Stimulated activated CD4-positive, alpha-beta T cell treated with anti-CD3 and anti-CD28 coated beads, Interleukin-4, amount 100 ng/mL, for 4 hours (primary cell): ENCODE results near the gene PCGF1.

ENCODE experiments used
- DNase-seq, 2 experiments: peaks; one replicate each; pipeline ENCODE4 v3.0.0-alpha.2; 2020

PCGF1 gene

DNA sequence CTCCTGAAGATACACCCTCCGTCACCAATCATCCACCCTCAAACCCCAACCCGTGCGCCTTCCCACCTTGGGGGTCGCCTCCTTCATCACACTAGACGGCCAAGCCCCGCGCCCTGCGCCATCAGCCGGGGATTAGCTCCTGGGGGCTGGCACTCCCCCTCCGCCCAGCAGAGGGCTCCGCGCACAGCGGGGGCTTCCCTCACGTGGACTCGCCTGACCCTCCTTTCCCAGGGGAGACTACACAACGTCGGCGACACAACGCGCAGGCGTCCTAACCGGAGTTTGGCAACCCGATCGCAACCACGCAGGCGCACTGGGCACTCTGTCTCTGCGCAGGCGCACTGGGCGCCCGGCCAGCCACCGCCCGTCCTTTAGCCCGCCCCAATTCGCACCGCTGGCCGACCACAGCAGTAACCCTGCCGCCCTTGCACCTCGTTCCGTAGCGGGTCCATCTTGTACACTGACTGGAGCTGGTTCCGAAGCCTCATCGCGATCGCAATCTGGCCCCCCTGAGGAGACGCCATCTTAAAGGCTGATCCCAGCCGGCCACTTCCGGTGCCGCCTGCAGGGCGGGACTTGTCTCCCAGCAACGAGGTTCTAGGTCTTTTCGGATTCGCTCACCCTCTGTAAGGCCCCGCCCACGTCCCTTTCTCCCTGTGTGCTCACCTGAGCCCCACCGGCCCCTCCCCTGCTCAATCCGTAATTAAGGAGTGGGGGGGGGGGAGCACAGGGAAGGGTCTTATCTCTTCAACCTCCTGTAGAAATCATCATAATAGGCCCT is at the start of gene PCGF1:
Gene PCGF1, minus strand, starts transcription at position 551 of the 781 bp plus-strand sequence. Its CDS starts 27 bp downstream, at position 524.
- DNase-seq, result peak; percentile 99

DNA sequence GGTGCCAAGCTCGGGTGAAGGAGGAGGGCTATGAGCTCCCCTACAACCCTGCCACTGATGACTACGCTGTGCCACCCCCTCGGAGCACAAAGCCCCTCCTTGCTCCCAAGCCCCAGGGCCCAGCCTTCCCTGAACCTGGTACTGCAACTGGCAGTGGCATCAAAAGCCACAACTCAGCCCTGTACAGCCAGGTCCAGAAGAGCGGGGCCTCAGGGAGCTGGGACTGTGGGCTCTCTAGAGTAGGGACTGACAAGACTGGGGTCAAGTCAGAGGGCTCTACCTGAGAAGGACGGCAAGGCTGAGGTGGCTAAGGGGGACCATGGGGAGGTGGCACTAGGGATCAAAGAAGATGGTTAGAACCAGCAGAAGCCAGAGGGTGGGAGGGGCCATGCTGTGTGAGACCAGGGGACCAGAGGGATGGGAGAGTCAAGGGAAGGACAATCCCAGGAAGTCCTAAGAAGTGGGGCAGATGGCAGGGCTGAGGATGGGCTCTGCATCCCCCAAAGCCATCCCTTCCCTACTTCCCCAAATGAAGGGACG is 49.4 kb upstream of the PCGF1 start:
- no peak for DNase-seq

- no peak for DNase-seq
These were observed 48.7 kb upstream of the PCGF1 start for GRCh38 chr2:74556159-74556558.

DNA sequence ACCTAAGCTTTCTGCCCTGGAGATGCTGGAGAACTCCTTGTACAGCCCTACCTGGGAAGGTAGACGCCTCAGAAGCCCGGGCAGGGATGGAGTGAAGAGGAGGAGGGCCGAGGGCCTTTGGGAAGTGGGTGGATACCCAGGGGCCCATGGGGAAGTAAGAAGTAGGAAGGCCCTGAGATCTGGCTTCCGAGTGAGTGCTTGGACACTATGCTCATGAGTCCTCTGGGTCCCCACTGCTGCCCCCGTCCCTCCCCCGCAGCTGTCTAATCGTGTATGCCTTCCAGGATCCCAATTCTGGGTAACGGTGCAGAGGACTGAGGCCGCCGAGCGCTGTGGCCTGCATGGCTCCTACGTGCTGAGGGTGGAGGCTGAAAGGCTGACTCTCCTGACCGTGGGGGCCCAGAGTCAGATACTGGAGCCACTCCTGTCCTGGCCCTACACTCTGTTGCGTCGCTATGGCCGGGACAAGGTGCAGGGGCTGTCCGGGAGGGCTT is 48.2 kb upstream of the PCGF1 start:
- DNase-seq, result no peak

- peak; percentile 36 to 44 for DNase-seq
These were observed 47.5 kb upstream of the PCGF1 start for GRCh38 chr2:74554820-74555531.

GRCh38 chr2:74553892-74554819 is 46.7 kb upstream of the PCGF1 start, which contains the start of the genes DOK1 and LOXL3:
Gene DOK1, plus strand, starts transcription at chr2:74554720. Its CDS starts 35 bp downstream, at chr2:74554755.
Gene LOXL3, minus strand, starts transcription at chr2:74553942. Its CDS starts 1,308 bp downstream, at chr2:74552634.
- peak; percentile 74 to 87 for DNase-seq

DNA sequence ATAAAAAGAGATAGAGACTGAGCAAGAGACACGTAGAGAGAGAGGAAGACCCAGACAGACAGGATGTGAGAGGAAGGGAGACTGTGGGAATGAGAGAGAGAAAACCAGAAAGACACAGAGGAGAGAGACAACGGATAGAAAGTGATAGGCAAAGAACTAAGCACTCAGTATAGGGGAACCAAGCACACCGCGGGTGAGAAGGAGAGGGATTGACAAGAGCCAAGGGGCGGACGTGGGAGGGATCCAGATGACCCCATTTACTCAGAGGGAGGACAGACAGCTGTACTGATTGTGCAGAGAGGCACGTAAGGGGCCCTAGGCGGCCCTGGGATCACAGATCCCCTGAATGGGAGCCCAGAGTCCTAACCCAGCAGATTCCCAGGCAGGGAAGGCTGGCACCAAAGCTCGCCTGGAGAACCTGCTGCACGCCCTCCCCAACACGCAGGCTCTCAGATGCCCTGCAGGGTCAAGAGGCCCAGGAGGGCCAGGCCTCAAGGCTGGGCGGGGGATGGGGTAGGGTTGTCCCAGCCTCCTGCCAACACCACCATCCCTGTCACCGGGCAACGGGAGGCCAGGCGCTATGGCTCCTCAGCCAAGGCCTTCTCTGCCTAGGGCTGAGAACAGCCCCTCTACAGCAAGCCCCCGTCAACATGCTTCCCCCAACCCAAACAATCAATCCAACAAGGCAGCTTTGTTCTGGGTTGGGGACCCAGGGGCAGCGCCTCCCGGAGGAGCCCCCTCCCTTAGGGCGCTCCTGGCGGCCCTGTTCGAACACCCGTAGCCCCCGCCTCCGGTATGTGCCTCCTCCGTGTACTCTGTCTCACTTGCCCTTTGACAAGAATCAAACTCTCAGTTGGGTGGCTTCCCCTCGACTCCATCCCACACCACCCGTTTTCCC is 45.7 kb upstream of the PCGF1 start:
- DNase-seq, result no peak

GRCh38 chr2:74551942-74552913 is 44.7 kb upstream of the PCGF1 start:
- no peak for DNase-seq

- no peak for DNase-seq
These were observed 44.0 kb upstream of the PCGF1 start for GRCh38 chr2:74551530-74551929.

DNA sequence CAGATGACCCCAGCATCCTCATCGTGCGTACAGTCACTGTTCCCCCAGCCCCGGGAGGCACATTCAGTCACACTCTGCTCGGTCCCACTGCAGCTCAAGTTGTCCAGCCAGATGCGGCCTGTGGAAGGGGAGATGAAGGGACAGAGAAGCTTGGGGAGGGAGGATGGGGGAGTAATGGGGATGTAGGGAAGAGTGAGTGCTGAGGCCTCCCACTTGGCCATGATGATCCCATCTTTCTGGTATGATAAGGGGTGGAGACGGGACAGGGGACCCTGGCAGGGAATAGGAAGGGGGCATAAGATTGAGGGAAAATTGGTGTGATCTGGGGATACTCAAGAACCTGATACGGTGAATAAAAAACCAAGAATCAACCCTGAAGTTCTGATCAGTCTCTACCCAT is 42.7 kb upstream of the PCGF1 start:
- DNase-seq, result no peak

DNA sequence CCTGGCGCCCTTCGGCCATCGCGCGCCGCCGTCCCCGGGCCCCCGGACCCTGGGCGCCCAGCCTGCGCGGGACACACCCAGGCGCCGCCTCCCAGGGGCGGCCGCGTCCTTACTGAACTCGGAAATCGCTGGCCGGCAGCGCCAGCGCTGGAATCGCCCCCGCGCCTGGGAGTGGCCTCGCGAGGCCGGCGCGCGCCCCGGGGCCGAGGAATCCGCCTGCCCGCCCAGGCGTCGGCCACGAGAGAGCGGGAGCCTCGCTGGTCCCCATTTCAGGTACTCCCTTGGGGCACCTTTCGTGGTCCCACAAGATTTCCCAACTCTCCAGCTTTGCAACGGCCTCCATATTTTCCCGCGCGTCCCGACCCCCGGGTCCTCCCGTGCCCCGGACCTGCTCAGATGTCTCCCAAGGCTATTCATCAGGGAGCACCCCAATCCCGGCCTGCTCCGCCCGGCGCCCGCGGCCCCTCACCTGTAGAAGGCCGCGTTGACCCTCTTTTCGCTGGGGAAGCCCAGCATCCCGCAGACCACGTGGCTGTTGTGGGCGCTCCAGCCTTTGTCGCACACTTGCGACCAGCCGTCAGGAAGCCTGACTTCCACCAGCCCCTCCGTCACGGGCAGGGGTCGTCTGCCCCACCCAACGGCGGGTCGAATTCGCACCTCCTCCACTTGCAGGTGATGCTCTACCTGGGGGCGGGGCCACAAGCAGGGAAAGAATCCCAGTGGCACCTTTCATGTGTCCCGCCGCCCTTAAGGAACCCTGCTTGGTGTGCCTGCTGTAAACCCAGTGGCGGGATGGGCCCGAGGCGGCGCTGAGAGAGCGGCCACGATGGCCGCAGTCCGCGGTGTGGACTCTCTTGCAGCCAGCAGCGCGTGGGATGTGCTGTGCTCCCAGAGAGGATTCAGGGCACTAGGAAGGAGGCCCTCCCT is 41.7 kb upstream of the PCGF1 start:
- DNase-seq, result no peak

GRCh38 chr2:74548285-74548899 is 40.9 kb upstream of the PCGF1 start:
- no peak for DNase-seq

GRCh38 chr2:74546004-74546403 is 38.5 kb upstream of the PCGF1 start:
- DNase-seq, result no peak

DNA sequence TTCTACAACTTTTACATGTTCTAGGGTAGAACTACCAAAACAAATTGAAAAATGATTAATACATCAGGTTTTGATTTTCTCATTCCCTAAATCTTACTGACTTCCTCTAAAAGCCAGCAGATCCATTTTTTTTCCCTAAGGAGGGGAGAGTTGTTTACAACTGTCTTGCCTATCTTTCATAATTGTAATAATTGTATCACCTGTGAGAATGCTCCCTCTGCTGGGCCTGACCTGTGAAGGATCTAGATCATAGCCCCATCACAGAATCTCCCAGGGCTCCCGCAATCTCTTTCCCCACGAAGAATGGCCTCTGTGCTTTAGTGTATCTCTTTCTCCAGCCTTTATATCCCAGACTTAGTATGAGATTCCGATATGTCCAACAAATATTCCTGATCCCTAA is 37.1 kb upstream of the PCGF1 start:
- no peak for DNase-seq

- no peak for DNase-seq
These were observed 35.5 kb upstream of the PCGF1 start for GRCh38 chr2:74542978-74543377.

GRCh38 chr2:74540291-74540690 is 32.8 kb upstream of the PCGF1 start:
- no peak for DNase-seq

DNA sequence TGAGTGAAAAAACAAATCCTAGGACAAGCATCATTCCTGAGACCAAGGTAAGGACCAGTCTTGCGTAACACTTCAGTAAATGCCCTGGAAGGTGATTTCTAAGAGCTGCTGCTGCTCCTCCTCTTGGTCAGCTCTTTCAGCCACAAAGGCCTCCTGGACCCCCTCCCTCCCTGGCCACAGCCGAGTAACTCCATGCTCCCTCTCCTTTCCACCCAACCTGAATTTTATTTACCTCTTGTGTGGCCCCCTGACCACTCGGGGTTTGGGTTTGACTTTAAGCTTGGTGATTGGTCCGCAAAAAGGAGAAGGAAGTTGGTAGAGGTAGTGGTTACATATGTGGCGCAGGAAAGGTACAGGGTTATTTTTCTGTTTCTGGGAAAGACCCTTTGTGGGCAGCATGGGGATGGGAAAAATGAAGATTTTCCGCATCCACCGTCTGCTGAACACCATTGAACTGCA is 31.4 kb upstream of the PCGF1 start:
- no peak for DNase-seq

- no peak for DNase-seq
These were observed 29.6 kb upstream of the PCGF1 start for GRCh38 chr2:74537140-74537539.
